GM12878 (cell line): Measurements from ENCODE around the gene MUTYH. TPM values are rescaled to one million over a fixed set of nuclear protein-coding genes. Genes with fewer than 3 reads are reported as not detected.

Source experiments
- BACH1 ChIP-seq: fragments of 450-650 bp; IDR thresholded peaks from 2 replicates; pipeline ENCODE4 v1.6.1; 2017; ENCODE audit warnings: mild to moderate bottlenecking, borderline replicate concordance
- BHLHE40 ChIP-seq, 2 experiments: fragments of 450-650 bp in 1 of 2; IDR thresholded peaks; 2 replicates each; pipeline ENCODE4 v1.6.1; 2011 to 2017; ENCODE audit warnings: low read depth in 2 of 2, borderline replicate concordance in 1 of 2, improper control_type of control experiment in 1 of 2, low read length in 1 of 2, mild to moderate bottlenecking in 1 of 2
- CBFB ChIP-seq: IDR thresholded peaks from 2 replicates; pipeline ENCODE4 v1.6.1; 2016; ENCODE audit warnings: antibody characterized with exemption, low read depth
- CHD2 ChIP-seq: IDR thresholded peaks from 2 replicates; pipeline ENCODE4 v1.6.1; 2011; ENCODE audit warnings: low read depth, low read length, improper control_type of control experiment, borderline replicate concordance
- CHD4 ChIP-seq: fragments of 200-600 bp; sonication (generic); IDR thresholded peaks from 2 replicates; pipeline ENCODE4 v1.6.1; 2016; ENCODE audit warnings: mild to moderate bottlenecking
- E2F4 ChIP-seq: IDR thresholded peaks from 2 replicates; pipeline ENCODE4 v1.6.1; 2012; ENCODE audit warnings: low read depth, low read length, improper control_type of control experiment
- EED ChIP-seq: sonication (generic); IDR thresholded peaks from 2 replicates; pipeline ENCODE4 v1.6.1; 2016; ENCODE audit warnings: antibody characterized with exemption, low read depth
- ETV6 ChIP-seq, 2 experiments: fragments of 450-650 bp in 1 of 2; IDR thresholded peaks in 1 of 2; conservative IDR thresholded peaks in 1 of 2; 2 replicates each; pipeline ENCODE4 v1.6.1; 2014; ENCODE audit warnings: antibody characterized with exemption in 1 of 2, borderline replicate concordance in 1 of 2, low read depth in 1 of 2, mild to moderate bottlenecking in 1 of 2, moderate library complexity in 1 of 2
- FOXK2 ChIP-seq: fragments of 450-650 bp; IDR thresholded peaks from 2 replicates; pipeline ENCODE4 v1.6.1; 2017; ENCODE audit warnings: mild to moderate bottlenecking, moderate library complexity
- JUNB ChIP-seq: IDR thresholded peaks from 2 replicates; pipeline ENCODE4 v1.6.1; 2016; ENCODE audit warnings: antibody characterized with exemption, mild to moderate bottlenecking
- MAX ChIP-seq: IDR thresholded peaks from 2 replicates; pipeline ENCODE4 v1.6.1; 2012; ENCODE audit warnings: low read depth, low read length, improper control_type of control experiment
- MTA3 ChIP-seq: IDR thresholded peaks from 2 replicates; pipeline ENCODE4 v1.6.1; 2012; ENCODE audit warnings: low read length, inconsistent platforms, borderline replicate concordance
- NR2C1 ChIP-seq: fragments of 450-650 bp; IDR thresholded peaks from 2 replicates; pipeline ENCODE4 v1.6.1; 2017; ENCODE audit warnings: antibody characterized with exemption, mild to moderate bottlenecking, moderate library complexity
- PBX3 ChIP-seq: IDR thresholded peaks from 2 replicates; pipeline ENCODE4 v1.6.1; 2011; ENCODE audit warnings: mild to moderate bottlenecking, low read depth, low read length, moderate library complexity; ENCODE audit not compliant: insufficient replicate concordance
- RAD51 ChIP-seq: fragments of 450-650 bp; IDR thresholded peaks from 2 replicates; pipeline ENCODE4 v1.6.1; 2016; ENCODE audit warnings: moderate library complexity, mild to moderate bottlenecking, inconsistent platforms
- RELA ChIP-seq: fragments of 450-650 bp; IDR thresholded peaks from 2 replicates; pipeline ENCODE4 v1.8.0; 2014; ENCODE audit warnings: borderline replicate concordance; ENCODE audit not compliant: partially characterized antibody
- RELB ChIP-seq: fragments of 450-650 bp; IDR thresholded peaks from 2 replicates; pipeline ENCODE4 v1.6.1; 2017; ENCODE audit warnings: low read depth, mild to moderate bottlenecking, moderate library complexity
- SMAD5 ChIP-seq: IDR thresholded peaks from 2 replicates; pipeline ENCODE4 v1.6.1; 2016; ENCODE audit warnings: antibody characterized with exemption, low read depth
- SP1 ChIP-seq: IDR thresholded peaks from one replicate; pipeline ENCODE4 v1.6.1; 2011; ENCODE audit warnings: low read depth, low read length
- SUPT20H ChIP-seq: IDR thresholded peaks from 2 replicates; pipeline ENCODE4 v1.6.1; 2011; ENCODE audit warnings: low read depth, mild to moderate bottlenecking, low read length, moderate library complexity, borderline replicate concordance; ENCODE audit not compliant: control insufficient read depth
- WRNIP1 ChIP-seq: IDR thresholded peaks from 2 replicates; pipeline ENCODE4 v1.6.1; 2011; ENCODE audit warnings: low read depth, low read length, improper control_type of control experiment, borderline replicate concordance
- ZBTB33 ChIP-seq: fragments of 450-650 bp; IDR thresholded peaks from 2 replicates; pipeline ENCODE4 v1.6.1; 2017; ENCODE audit warnings: mild to moderate bottlenecking
- ZNF274 ChIP-seq: IDR thresholded peaks from one replicate; pipeline ENCODE4 v1.8.0; 2011; ENCODE audit not compliant: insufficient read length, insufficient read depth
- ZNF622 ChIP-seq: fragments of 450-650 bp; IDR thresholded peaks from 2 replicates; pipeline ENCODE4 v1.6.1; 2017; ENCODE audit warnings: mild to moderate bottlenecking, inconsistent platforms
- polyA plus RNA-seq, 11 experiments: library from polyadenylated mRNA; depleted of rRNA in 4 of 11; unstranded in 6 of 11; stranded (reverse) in 5 of 11; fragments of >200 nt; fragmentation: Nextera tagmentation in 4 of 11; fragmentation: Illumina TruSeq in 1 of 11; extraction: Ambion mirVana in 4 of 11; extraction: Trizol in 1 of 11; gene quantifications; 1 replicate in 1 of 11; 2 replicates in 10 of 11; pipeline versions ENCODE4 v1.2.1 to v1.2.3, GENCODE V29; 2011 to 2016; ENCODE audit warnings: inconsistent platforms in 2 of 11, missing spikeins in 2 of 11, low read depth in 1 of 11
- total RNA-seq, 4 experiments: library from RNA; depleted of rRNA in 3 of 4; stranded (reverse); fragments of >200 nt in 3 of 4; fragmentation: Illumina TruSeq in 1 of 4; extraction: Trizol in 1 of 4; gene quantifications; 2 replicates each; pipeline versions ENCODE4 v1.2.1 to v1.2.3, GENCODE V29; 2013 to 2021

Gene MUTYH
- total and polyA plus RNA-seq, 10 of the 15 experiments (the other 5 are each of a cell fraction or from before 2014, with no cell fraction given) = 2.5 to 42.0 (median 30.0) TPM

GRCh38 chr1:45339789-45340558 is at the start of gene MUTYH, which contains the start of gene TOE1 (continued):
- TF ChIP-seq ZBTB33 (no peak), ETV6 (conservative IDR thresholded peaks at IDR 0.05 in 1 of 2, IDR thresholded peaks at IDR 0.05 in 1 of 2; ENCODE audit: borderline replicate concordance in 1 of 2, low read depth in 1 of 2) (no peak; a peak in 1 of 4 replicates), SUPT20H (no peak), ZNF274 (no peak), JUNB (no peak), EED (0 out of 2 replicates have a peak, but pooled peaks have one; percentile 11), NR2C1 (peak; percentile 71), FOXK2 (no peak), RELB (peak; percentile 56), CBFB (peak; percentile 64; the same call in 1 of the 2 replicates), PBX3 (peak; percentile 29), E2F4 (peak; percentile 78; the same call in 1 of the 2 replicates), MAX (peak; percentile 20), CHD4 (no peak), ZNF622 (no peak), RELA (peak; percentile 44), RAD51 (no peak), CHD2 (peak; percentile 82), MTA3 (no peak), WRNIP1 (no peak), SMAD5 (peak; percentile 90), BHLHE40 (IDR thresholded peaks at IDR 0.05; ENCODE audit: borderline replicate concordance in 1 of 2, low read depth in 2 of 2, low read length in 1 of 2) (peak in 1 of 2 experiments; percentile 46; a peak in 2 of 4 replicates), SP1 (peak; percentile 13), BACH1 (peak; percentile 76)
